ENCODE results near the gene PIGC.

DNA sequence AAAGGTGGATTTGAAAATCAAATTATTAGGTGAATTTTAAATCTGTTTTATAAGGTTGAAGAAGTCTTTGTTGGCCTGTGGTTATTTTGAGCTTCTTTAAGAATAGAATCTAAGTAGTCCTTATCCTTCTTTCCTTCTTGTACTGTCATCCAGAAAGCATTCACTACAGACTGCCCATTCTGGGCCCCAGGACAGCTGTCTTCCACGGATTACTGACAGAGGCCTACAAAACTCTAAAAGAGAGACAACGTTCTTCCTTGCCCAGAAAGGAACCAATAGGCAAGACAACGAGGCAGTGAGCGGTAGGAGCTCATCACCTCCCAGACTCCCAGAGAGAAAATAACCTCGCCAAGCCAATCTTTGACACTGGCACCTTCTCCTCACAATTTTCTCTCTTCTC, 24.4 kb upstream of the PIGC start:
- TF ChIP-seq, protein P1, sequence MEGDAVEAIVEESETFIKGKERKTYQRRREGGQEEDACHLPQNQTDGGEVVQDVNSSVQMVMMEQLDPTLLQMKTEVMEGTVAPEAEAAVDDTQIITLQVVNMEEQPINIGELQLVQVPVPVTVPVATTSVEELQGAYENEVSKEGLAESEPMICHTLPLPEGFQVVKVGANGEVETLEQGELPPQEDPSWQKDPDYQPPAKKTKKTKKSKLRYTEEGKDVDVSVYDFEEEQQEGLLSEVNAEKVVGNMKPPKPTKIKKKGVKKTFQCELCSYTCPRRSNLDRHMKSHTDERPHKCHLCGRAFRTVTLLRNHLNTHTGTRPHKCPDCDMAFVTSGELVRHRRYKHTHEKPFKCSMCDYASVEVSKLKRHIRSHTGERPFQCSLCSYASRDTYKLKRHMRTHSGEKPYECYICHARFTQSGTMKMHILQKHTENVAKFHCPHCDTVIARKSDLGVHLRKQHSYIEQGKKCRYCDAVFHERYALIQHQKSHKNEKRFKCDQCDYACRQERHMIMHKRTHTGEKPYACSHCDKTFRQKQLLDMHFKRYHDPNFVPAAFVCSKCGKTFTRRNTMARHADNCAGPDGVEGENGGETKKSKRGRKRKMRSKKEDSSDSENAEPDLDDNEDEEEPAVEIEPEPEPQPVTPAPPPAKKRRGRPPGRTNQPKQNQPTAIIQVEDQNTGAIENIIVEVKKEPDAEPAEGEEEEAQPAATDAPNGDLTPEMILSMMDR (IDR thresholded peaks at IDR 0.05), result no peak
- TF ChIP-seq ZFX (IDR thresholded peaks at IDR 0.05; ENCODE audit: borderline replicate concordance), result no peak
